Neural progenitor cell (in vitro differentiated cells): ENCODE measurements around the gene MAT1A. TPM values are rescaled to one million over a fixed set of nuclear protein-coding genes. Genes with fewer than 3 reads are reported as not detected.

Experiments used
- DNase-seq: peaks from one replicate; pipeline ENCODE4 v3.0.0-alpha.2; 2016; ENCODE audit warnings: low spot score
- H2AFZ ChIP-seq: fragments of 200-600 bp; sonication (generic); replicated peaks from 2 replicates; pipeline ENCODE4 v1.6.1; 2016; ENCODE audit warnings: antibody characterized with exemption
- H3F3A ChIP-seq: fragments of 200-600 bp; sonication (generic); 2 replicates; pipeline ENCODE4 v1.6.1; 2016; ENCODE audit warnings: antibody characterized with exemption, low read depth
- H3K27ac ChIP-seq: fragments of 200-600 bp; sonication (generic); 2 replicates; pipeline ENCODE4 v1.5.1; 2016; ENCODE audit warnings: mild to moderate bottlenecking
- H3K27me3 ChIP-seq: fragments of 200-600 bp; sonication (generic); 2 replicates; pipeline ENCODE4 v1.6.1; 2016; ENCODE audit warnings: mild to moderate bottlenecking, moderate library complexity
- H3K36me3 ChIP-seq: fragments of 200-600 bp; sonication (generic); 2 replicates; pipeline ENCODE4 v1.5.1; 2016
- H3K4me1 ChIP-seq: fragments of 200-600 bp; sonication (generic); 2 replicates; pipeline ENCODE4 v1.6.1; 2016; ENCODE audit warnings: mixed run types
- H3K4me2 ChIP-seq: fragments of 200-600 bp; sonication (generic); 2 replicates; pipeline ENCODE4 v1.6.1; 2016
- H3K4me3 ChIP-seq: fragments of 200-600 bp; sonication (generic); 2 replicates; pipeline ENCODE4 v1.5.1; 2016
- H3K79me2 ChIP-seq: fragments of 200-600 bp; sonication (generic); 2 replicates; pipeline ENCODE4 v1.6.1; 2016; ENCODE audit warnings: low read depth
- H3K9ac ChIP-seq: fragments of 200-600 bp; sonication (generic); 2 replicates; pipeline ENCODE4 v1.6.1; 2016
- H3K9me3 ChIP-seq: fragments of 200-600 bp; sonication (generic); 2 replicates; pipeline ENCODE4 v1.5.1; 2016; ENCODE audit warnings: low read depth
- H4K20me1 ChIP-seq: fragments of 200-600 bp; sonication (generic); 2 replicates; pipeline ENCODE4 v1.6.1; 2016; ENCODE audit warnings: low read depth
- H3K27ac Mint-ChIP-seq: 3 replicates; pipeline ENCODE4 v1.8.0; 2021; ENCODE audit warnings: mixed read lengths
- H3K27me3 Mint-ChIP-seq: 2 replicates; pipeline ENCODE4 v1.8.0; 2022; ENCODE audit warnings: low read depth, mild to moderate bottlenecking, inconsistent platforms, moderate library complexity, mixed read lengths; ENCODE audit not compliant: insufficient read depth
- H3K36me3 Mint-ChIP-seq: 3 replicates; pipeline ENCODE4 v1.8.0; 2021; ENCODE audit warnings: mixed read lengths
- H3K4me1 Mint-ChIP-seq: 3 replicates; pipeline ENCODE4 v1.8.0; 2021; ENCODE audit warnings: mixed read lengths
- H3K4me3 Mint-ChIP-seq: 3 replicates; pipeline ENCODE4 v1.8.0; 2021; ENCODE audit warnings: mild to moderate bottlenecking, moderate library complexity, mixed read lengths
- H3K9me3 Mint-ChIP-seq: 3 replicates; pipeline ENCODE4 v1.8.0; 2020; ENCODE audit warnings: mixed read lengths
- CTCF ChIP-seq: fragments of 200-600 bp; sonication (generic); IDR thresholded peaks from 2 replicates; pipeline ENCODE4 v1.5.1; 2017; ENCODE audit warnings: antibody characterized with exemption, mild to moderate bottlenecking
- EZH2 ChIP-seq: fragments of 200-600 bp; sonication (generic); IDR thresholded peaks from 2 replicates; pipeline ENCODE4 v1.6.1; 2017; ENCODE audit warnings: antibody characterized with exemption, mild to moderate bottlenecking, moderate library complexity
- EZH2phosphoT487 ChIP-seq: fragments of 200-600 bp; sonication (generic); IDR thresholded peaks from 2 replicates; pipeline ENCODE4 v1.6.1; 2017; ENCODE audit warnings: antibody characterized with exemption
- total RNA-seq: library from RNA; depleted of rRNA; stranded (reverse); fragments of >200 nt; gene quantifications from 2 replicates; pipeline ENCODE4 v1.2.3, GENCODE V29; 2015; ENCODE audit warnings: low replicate concordance

The MAT1A gene
- total RNA-seq, 1 donor from 2014 or later: not detected

- TF ChIP-seq CTCF (no peak), EZH2 (no peak), EZH2phosphoT487 (no peak)
- H4K20me1 ChIP-seq: no peaks in the 10 kb centered on the region
- H3K4me2 ChIP-seq: no peak overlapping the region
- H3K9ac ChIP-seq: no peak overlapping the region
- H3K4me3 ChIP-seq: no peak overlapping the region
- H3K27me3 ChIP-seq: no peaks in the 10 kb centered on the region
- no peak overlapping the region for H2AFZ ChIP-seq
- DNase-seq: no peak
- no peak overlapping the region for H3K27ac ChIP-seq
- H3K4me1 ChIP-seq: no peaks in the 10 kb centered on the region
- H3K9me3 ChIP-seq: no peaks in the 10 kb centered on the region
- Mint-ChIP-seq H3K4me1 (peaks cover 13% of the 10 kb centered on the region), H3K4me3 (no peak overlapping the region), H3K36me3 (no peaks in the 10 kb centered on the region), H3K27ac (no peak overlapping the region), H3K9me3 (no peaks in the 10 kb centered on the region), H3K27me3 (peaks cover 10% of the 10 kb centered on the region)
- H3K79me2 ChIP-seq: no peaks in the 10 kb centered on the region
- H3K36me3 ChIP-seq: no peaks in the 10 kb centered on the region
- H3F3A ChIP-seq: no peaks in the 10 kb centered on the region
Observed at GRCh38 chr10:80277016-80277415, 12.4 kb downstream of the MAT1A start.

GRCh38 chr10:80276335-80276734 is 13.1 kb downstream of the MAT1A start:
- no peak for DNase-seq
- peaks cover 7% of the 10 kb centered on the region for H3K4me1 Mint-ChIP-seq
- no peak overlapping the region for H3K4me2 ChIP-seq
- no peak overlapping the region for H3K4me3 ChIP-seq
- no peaks in the 10 kb centered on the region for H3K9me3 ChIP-seq
- TF ChIP-seq EZH2 (no peak), CTCF (no peak), EZH2phosphoT487 (no peak)
- no peak overlapping the region for H2AFZ ChIP-seq
- no peaks in the 10 kb centered on the region for H3K36me3 ChIP-seq
- H3K9ac ChIP-seq: no peak overlapping the region
- H3F3A ChIP-seq: no peaks in the 10 kb centered on the region
- peaks cover 10% of the 10 kb centered on the region for H3K27me3 Mint-ChIP-seq
- H4K20me1 ChIP-seq: no peaks in the 10 kb centered on the region
- no peaks in the 10 kb centered on the region for H3K4me1 ChIP-seq
- H3K27ac ChIP-seq: no peak overlapping the region
- H3K9me3 Mint-ChIP-seq: no peaks in the 10 kb centered on the region
- H3K27ac Mint-ChIP-seq: no peak overlapping the region
- H3K79me2 ChIP-seq: no peaks in the 10 kb centered on the region
- no peaks in the 10 kb centered on the region for H3K27me3 ChIP-seq
- no peaks in the 10 kb centered on the region for H3K36me3 Mint-ChIP-seq
- H3K4me3 Mint-ChIP-seq: no peak overlapping the region

GRCh38 chr10:80275756-80276155 is 13.7 kb downstream of the MAT1A start:
- no peak overlapping the region for H3K27ac Mint-ChIP-seq
- H3K9me3 Mint-ChIP-seq: peaks cover 2% of the 10 kb centered on the region
- TF ChIP-seq CTCF (no peak), EZH2 (no peak), EZH2phosphoT487 (no peak)
- Histone ChIP-seq H3K27ac (no peak overlapping the region), H3K4me1 (no peaks in the 10 kb centered on the region), H4K20me1 (no peaks in the 10 kb centered on the region), H3K9ac (no peak overlapping the region), H3K79me2 (no peaks in the 10 kb centered on the region), H2AFZ (no peak overlapping the region), H3K4me2 (no peak overlapping the region), H3K9me3 (no peaks in the 10 kb centered on the region), H3K4me3 (no peak overlapping the region), H3F3A (no peaks in the 10 kb centered on the region), H3K36me3 (no peaks in the 10 kb centered on the region), H3K27me3 (no peaks in the 10 kb centered on the region)
- H3K36me3 Mint-ChIP-seq: no peaks in the 10 kb centered on the region
- peaks cover 9% of the 10 kb centered on the region for H3K4me1 Mint-ChIP-seq
- H3K4me3 Mint-ChIP-seq: no peak overlapping the region
- H3K27me3 Mint-ChIP-seq: peaks cover 12% of the 10 kb centered on the region
- no peak for DNase-seq
